HG03571 (cell line): ENCODE data around the gene PDE2A.

Experiments used
- ATAC-seq: cut with Tn5 transposase; IDR thresholded peaks from one replicate; pipeline ENCODE4 v1.9.1; 2021; ENCODE audit not compliant: unreplicated experiment

PDE2A gene

GRCh38 chr11:72637926-72638325 lies 36.3 kb downstream of the PDE2A start:
- no peak for ATAC-seq

DNA sequence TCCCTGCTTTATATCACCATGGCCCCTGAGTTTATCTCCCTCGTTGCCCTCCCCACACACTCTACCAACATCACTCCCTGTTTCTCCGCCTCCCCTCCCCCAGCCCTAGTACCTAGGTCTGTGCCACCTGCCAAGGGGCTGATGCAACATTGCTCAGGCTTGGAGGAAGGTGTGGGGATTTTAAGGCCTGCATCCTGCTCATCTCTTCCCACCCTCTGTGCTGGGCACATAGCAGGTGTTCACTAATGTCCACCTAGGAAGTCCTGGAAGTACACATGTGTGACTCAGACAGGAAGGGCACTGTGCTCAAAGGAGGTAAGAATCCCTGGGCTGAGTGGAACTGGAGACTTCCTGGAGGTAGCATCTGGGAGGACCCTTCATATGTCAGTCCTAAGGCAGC lies 37.0 kb downstream of the PDE2A start:
- no peak for ATAC-seq

DNA sequence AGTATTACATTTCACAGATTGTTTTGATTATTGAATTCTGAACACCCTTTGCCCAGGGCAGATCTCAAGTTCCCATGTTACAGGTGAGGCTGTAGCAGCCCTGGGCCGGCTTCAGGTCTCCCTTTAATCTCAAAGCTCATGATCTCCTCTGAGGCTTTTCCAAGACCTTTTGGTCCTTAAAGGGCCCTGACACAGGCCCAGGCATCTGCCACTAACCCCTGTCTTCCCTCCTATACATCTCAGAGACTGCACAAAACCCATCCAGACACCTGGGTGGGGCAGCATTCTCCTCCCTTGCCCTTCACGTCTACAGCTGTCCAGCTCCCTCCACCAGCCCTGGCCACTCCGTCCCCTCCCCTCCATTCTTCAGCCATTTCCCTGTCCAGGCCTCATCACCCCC lies 37.8 kb downstream of the PDE2A start:
- ATAC-seq, result no peak

DNA sequence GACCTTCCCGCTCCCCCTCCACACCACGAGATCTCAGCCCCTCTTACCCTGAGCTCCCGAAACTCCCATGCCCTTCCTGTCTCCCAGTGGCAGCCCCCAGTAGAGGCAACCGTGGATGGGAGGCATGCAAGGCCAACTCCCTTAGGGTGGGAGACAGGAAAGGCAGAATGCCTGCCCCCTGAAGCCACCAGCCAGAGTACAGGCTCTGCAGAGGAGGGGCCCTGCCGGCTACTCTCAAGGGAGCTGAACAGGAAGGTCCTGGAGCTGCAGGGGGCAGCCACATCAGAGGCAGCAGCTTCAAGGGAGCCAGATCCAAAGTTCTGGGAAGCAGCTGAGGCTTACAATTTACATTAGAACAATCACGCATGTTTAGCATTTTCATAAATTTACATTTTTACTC lies 38.3 kb downstream of the PDE2A start:
- no peak for ATAC-seq

- no peak for ATAC-seq
Measured at GRCh38 chr11:72635309-72635915, 38.8 kb downstream of the PDE2A start.

DNA sequence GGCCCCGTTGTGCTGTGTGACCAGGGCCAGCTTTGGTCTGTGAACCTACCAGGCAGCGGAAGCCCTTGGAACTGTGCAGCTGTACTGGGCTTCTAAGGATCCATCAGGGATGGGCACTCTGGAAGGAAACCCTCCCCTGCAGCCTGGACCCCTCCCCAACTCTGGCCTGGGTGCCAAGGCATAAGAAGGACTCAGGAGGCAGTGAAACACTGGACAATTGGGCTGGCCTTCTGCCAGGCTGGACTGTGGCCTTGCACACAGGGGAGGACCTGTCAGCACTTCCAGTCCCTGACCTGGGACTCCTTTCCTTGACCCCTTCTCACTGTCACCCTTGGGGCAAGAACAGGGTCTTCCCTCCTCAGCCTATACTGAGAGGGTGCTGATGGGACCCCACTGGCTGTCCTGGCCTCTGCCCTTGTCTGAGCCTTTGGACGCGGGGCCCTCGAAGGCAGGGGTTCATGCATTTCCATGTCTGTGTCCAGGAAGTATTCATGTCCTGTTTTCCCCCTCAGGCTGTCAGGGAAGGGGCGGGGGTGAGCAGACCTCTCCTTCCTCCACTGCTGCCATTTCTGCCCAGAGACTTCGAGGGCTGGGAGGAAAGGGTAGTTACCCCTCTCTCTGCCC lies 39.6 kb downstream of the PDE2A start:
- ATAC-seq, result no peak

- ATAC-seq, result no peak
Measured at GRCh38 chr11:72634016-72634415, 40.2 kb downstream of the PDE2A start.

DNA sequence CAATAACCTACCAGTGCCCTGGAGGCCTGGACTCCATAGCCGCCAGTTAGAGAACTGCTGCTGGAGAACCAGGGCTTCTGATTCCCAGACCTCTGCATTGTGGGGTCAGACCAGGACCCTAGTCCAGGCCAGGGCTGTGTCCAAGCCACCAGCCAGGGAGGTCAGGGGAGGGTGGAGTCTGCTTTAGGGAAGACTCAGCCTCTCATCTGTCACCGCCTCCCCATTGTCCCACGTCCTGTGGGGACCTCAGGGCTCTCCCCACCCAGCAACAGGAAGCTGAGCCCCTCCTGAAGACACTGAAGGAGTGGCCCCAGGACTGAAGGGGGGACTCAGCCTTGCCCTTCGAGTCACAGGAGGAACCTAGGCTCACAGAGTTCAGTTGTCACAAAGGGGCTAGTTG lies 41.2 kb downstream of the PDE2A start:
- no peak for ATAC-seq

GRCh38 chr11:72631806-72632731 lies 42.2 kb downstream of the PDE2A start:
- no peak for ATAC-seq

DNA sequence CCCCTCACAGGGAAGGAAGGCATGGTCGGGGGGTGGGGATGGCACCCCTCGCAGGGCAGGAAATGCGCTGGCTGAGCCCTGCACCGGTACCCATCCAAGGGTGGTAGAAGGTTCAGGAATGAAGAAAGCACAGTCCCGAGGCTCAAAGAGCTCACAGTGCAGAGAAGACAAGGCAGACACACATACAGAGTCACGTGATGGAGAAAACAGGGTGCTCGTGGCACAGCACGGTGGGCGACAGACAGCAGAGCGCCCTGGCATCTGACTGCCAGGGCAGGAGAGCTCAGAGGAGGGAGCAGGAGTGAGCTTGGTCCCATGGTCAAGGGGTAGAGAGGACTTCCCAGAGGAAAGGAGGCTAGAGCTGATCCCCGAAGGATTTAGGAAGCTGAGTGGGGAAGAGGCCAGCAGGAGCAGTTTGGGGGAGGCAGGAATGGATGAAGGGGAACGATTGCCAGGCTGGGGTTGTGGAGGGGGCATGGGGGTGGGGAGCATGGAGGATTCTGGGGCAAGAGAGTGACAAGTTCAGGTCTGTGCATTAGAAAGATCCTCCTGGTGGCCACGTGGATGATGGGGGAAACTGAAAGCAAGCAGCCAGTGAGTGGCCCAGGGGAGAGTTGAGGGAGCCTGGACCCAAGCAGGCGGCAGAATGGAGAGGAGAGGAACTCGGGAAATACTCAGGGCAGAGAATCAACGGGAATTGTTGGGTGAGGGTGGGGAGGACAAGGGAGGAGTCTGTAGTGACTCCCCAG lies 43.9 kb downstream of the PDE2A start:
- ATAC-seq, result no peak

- ATAC-seq, result no peak
Measured at GRCh38 chr11:72629266-72629665, 45.0 kb downstream of the PDE2A start.

DNA sequence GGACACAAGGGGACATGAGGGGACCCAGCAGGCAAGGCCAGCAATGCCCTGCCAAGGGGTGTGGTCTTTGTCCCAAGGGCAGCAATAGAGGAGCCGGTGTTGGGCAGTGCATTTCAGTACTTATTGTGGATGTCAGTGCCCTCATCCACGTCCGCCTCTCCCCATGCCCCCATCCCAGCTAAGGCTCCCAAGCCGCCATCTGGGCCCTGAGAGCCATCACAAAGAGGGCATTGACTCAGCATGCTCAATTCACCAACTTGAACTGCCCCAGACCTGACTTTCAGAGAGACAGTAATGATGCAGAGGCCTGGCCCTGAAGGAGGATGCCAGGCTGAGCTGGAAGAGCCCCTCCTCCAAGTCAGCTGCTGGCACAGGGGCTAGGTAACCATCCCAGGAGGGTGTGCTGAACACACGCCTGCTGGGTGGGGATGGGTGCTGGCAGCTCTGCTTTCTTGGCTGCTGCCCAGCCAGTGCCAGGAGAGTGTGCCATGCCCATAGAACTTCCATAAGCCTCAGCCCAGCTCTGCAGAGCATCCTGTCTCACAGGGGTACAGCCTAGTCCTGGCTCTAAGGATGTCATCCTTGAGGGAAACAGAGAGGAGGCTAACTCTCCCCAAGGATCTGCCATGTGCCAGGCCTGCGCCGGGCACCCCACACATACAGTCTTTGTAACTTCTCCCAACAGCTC lies 46.5 kb downstream of the PDE2A start:
- no peak for ATAC-seq

DNA sequence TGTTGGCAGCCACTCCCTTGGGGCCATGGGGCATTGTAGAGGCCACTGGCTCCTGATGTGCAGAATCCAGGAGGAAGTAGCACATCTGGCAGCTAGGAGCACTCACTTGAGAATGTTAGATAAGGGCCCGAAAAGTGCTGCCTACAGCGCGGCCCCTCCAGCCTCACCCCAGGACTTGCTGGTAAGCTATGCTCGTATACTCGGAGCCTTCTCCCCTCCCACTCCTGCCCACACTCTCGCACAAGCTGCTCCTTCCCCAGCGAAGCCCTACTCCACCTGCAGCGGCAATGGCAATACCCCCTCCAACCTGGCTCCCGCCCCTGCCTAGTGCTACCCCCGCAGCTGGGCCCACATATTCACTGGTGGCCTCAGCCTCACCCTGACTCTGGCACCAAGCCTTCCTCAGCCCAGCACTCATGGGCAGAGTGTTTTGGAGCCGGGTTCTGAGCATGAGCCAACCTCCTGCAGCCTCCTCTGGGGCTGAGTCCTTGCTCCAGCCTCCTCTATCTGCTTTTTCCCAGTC lies 47.7 kb downstream of the PDE2A start:
- no peak for ATAC-seq

GRCh38 chr11:72625691-72626413 lies 48.4 kb downstream of the PDE2A start:
- no peak for ATAC-seq

DNA sequence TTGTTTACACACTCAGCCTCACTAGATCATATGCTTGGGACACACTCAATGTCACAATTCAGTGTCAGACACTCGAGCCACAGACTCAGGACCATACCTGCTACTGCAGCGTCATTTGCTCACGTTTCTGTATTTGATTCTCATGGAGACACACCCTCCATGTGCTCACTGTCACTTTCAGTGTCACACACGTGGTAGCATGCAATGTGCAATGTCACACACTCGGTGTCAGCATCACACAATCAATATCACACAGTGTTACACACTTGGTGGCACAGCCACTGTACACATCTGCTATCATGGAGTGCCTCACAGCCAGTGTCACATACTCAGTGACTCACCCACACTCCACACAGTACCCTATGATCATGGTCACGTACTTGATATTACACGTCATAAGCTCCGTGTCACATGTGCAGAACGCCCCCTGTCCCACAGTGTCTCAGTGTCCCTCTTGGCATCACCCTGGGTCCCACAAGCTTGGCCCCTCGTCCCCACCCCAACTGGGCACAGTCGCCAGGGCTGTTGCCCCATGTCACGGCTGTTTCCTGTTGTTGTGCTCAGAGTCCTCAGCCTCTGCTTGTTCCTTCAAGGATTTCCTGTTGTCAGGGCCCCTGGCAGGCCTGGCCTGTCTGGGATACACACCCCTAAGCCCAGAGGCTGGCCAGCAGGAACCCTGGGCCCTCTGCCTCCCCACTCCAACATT lies 49.6 kb downstream of the PDE2A start:
- no peak for ATAC-seq

DNA sequence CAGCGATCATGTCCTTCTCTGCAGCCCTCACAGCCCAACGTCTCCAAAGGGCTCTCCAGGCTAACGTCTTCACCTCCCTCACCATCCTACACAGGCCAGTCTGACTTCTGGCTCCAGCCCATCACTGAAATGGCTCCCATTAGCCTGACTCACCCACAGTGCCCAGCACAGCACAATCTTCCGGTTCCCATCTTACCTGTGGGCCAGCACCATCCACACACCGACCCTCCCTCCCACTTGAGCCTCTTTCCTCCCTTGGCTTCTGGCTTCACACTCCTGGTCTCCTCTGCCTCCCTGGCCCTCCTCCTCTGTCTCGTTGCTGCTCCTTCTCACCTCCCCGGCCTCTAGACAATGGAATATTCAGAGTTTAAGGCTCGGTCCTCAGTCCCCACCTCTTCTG lies 51.2 kb downstream of the PDE2A start:
- ATAC-seq, result no peak

DNA sequence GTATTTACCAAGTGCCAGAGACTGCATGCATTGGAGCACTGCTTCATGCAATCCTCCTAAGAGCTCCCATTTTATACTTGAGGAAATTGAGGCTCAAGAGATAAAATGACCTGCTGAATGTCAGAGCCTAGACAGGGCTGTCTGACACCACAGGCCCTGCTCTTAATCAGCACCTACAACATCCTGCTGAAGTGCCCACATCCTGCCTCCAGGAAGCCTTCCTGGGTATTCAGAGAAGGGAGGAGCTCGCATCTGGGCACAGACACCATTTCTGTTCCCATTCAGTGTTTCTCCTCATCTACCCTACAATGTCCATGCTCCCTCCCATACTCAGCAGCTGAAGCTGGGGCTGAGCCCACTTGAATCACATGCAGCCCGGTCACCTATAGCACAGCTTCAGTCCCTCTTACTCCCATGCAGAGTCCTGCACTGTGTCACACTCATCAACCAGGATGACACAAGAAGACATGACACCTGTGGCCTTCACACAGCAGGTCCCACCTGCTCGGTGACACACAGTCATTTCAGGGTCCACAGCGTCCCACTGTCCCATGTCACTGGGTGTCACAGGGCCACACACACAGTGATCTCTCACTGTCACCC lies 53.1 kb downstream of the PDE2A start:
- no peak for ATAC-seq

GRCh38 chr11:72618803-72619202 lies 55.4 kb downstream of the PDE2A start:
- no peak for ATAC-seq
